ENCODE results near the gene GALNT6.

GALNT6 gene

GRCh38 chr12:51403159-51403558 is 12.0 kb upstream of the GALNT6 start:
- no peaks in the 10 kb centered on the region for H3K36me3 ChIP-seq (ENCODE audit: control insufficient read depth, low read length)
- peaks cover 62% of the 10 kb centered on the region for H3K27me3 ChIP-seq (ENCODE audit: control insufficient read depth, low read length)
- no peaks in the 10 kb centered on the region for H3K9me3 ChIP-seq (ENCODE audit: control insufficient read depth, insufficient read depth, low read length)

GRCh38 chr12:51401900-51402299 is 10.7 kb upstream of the GALNT6 start:
- no peaks in the 10 kb centered on the region for H3F3A ChIP-seq (ENCODE audit: control insufficient read depth, insufficient read depth)
- no peaks in the 10 kb centered on the region for H3K36me3 ChIP-seq (ENCODE audit: control insufficient read depth, low read length)
- H3K27ac ChIP-seq (ENCODE audit: low read depth, low read length), result no peak overlapping the region
- no peaks in the 10 kb centered on the region for H3K9me3 ChIP-seq (ENCODE audit: control insufficient read depth, insufficient read depth, low read length)
- no peaks in the 10 kb centered on the region for H4K20me1 ChIP-seq (ENCODE audit: control insufficient read depth, insufficient read depth, low read depth, low read length)
- H3K4me1 ChIP-seq (ENCODE audit: control insufficient read depth, low read length), result no peaks in the 10 kb centered on the region
- H3K9me2 ChIP-seq (replicated peaks; ENCODE audit: control insufficient read depth, low read length), result no peaks in the 10 kb centered on the region
- H3K4me2 ChIP-seq (ENCODE audit: low read length), result no peak overlapping the region
- no peak overlapping the region for H3K4me3 ChIP-seq (ENCODE audit: low read length)
- peaks cover 74% of the 10 kb centered on the region for H3K27me3 ChIP-seq (ENCODE audit: control insufficient read depth, low read length)
- no peaks in the 10 kb centered on the region for H3K79me2 ChIP-seq (ENCODE audit: control insufficient read depth, low read length)
- no peak for TF ChIP-seq EZH2phosphoT487 (IDR thresholded peaks at IDR 0.05; ENCODE audit: borderline replicate concordance, low read length)
- no peak for TF ChIP-seq CTCF (IDR thresholded peaks at IDR 0.05; ENCODE audit: low read depth, low read length, poor library complexity, severe bottlenecking)

More at GRCh38 chr12:51403159-51403558, 12.0 kb upstream of the GALNT6 start:
- Histone ChIP-seq H4K20me1 (ENCODE audit: control insufficient read depth, insufficient read depth, low read depth, low read length) (no peaks in the 10 kb centered on the region), H3K27ac (ENCODE audit: low read depth, low read length) (no peak overlapping the region), H3K4me2 (ENCODE audit: low read length) (no peak overlapping the region), H3F3A (ENCODE audit: control insufficient read depth, insufficient read depth) (no peaks in the 10 kb centered on the region), H3K4me3 (ENCODE audit: low read length) (no peak overlapping the region), H3K9me2 (replicated peaks; ENCODE audit: control insufficient read depth, low read length) (no peaks in the 10 kb centered on the region), H3K4me1 (ENCODE audit: control insufficient read depth, low read length) (no peaks in the 10 kb centered on the region), H3K79me2 (ENCODE audit: control insufficient read depth, low read length) (no peaks in the 10 kb centered on the region)
- TF ChIP-seq CTCF (IDR thresholded peaks at IDR 0.05; ENCODE audit: low read depth, low read length, poor library complexity, severe bottlenecking), result no peak

- no peaks in the 10 kb centered on the region for H4K20me1 ChIP-seq (ENCODE audit: control insufficient read depth, insufficient read depth, low read depth, low read length)
- no peak overlapping the region for H3K4me3 ChIP-seq (ENCODE audit: low read length)
- H3K4me2 ChIP-seq (ENCODE audit: low read length), result no peak overlapping the region
- H3K27me3 ChIP-seq (ENCODE audit: control insufficient read depth, low read length), result peaks cover 74% of the 10 kb centered on the region
- no peaks in the 10 kb centered on the region for H3F3A ChIP-seq (ENCODE audit: control insufficient read depth, insufficient read depth)
- no peaks in the 10 kb centered on the region for H3K4me1 ChIP-seq (ENCODE audit: control insufficient read depth, low read length)
- H3K27ac ChIP-seq (ENCODE audit: low read depth, low read length), result no peak overlapping the region
- TF ChIP-seq EZH2phosphoT487 (IDR thresholded peaks at IDR 0.05; ENCODE audit: borderline replicate concordance, low read length), result no peak
- no peak for TF ChIP-seq CTCF (IDR thresholded peaks at IDR 0.05; ENCODE audit: low read depth, low read length, poor library complexity, severe bottlenecking)
- no peaks in the 10 kb centered on the region for H3K79me2 ChIP-seq (ENCODE audit: control insufficient read depth, low read length)
- H3K36me3 ChIP-seq (ENCODE audit: control insufficient read depth, low read length), result no peaks in the 10 kb centered on the region
- no peaks in the 10 kb centered on the region for H3K9me2 ChIP-seq (replicated peaks; ENCODE audit: control insufficient read depth, low read length)
- H3K9me3 ChIP-seq (ENCODE audit: control insufficient read depth, insufficient read depth, low read length), result no peaks in the 10 kb centered on the region
These were observed 10.3 kb upstream of the GALNT6 start for GRCh38 chr12:51401486-51401885.

GRCh38 chr12:51401020-51401419 is 9.8 kb upstream of the GALNT6 start:
- H3K27ac ChIP-seq (ENCODE audit: low read depth, low read length), result no peak overlapping the region
- H3K4me1 ChIP-seq (ENCODE audit: control insufficient read depth, low read length), result no peaks in the 10 kb centered on the region
- no peak overlapping the region for H3K4me3 ChIP-seq (ENCODE audit: low read length)
- no peak for TF ChIP-seq CTCF (IDR thresholded peaks at IDR 0.05; ENCODE audit: low read depth, low read length, poor library complexity, severe bottlenecking)
- TF ChIP-seq EZH2phosphoT487 (IDR thresholded peaks at IDR 0.05; ENCODE audit: borderline replicate concordance, low read length), result no peak
- no peaks in the 10 kb centered on the region for H3K79me2 ChIP-seq (ENCODE audit: control insufficient read depth, low read length)
- no peaks in the 10 kb centered on the region for H3K36me3 ChIP-seq (ENCODE audit: control insufficient read depth, low read length)
- no peaks in the 10 kb centered on the region for H3K9me3 ChIP-seq (ENCODE audit: control insufficient read depth, insufficient read depth, low read length)
- no peak overlapping the region for H3K4me2 ChIP-seq (ENCODE audit: low read length)
- H3K9me2 ChIP-seq (replicated peaks; ENCODE audit: control insufficient read depth, low read length), result no peaks in the 10 kb centered on the region
- H3F3A ChIP-seq (ENCODE audit: control insufficient read depth, insufficient read depth), result no peaks in the 10 kb centered on the region
- H3K27me3 ChIP-seq (ENCODE audit: control insufficient read depth, low read length), result peaks cover 73% of the 10 kb centered on the region
- no peaks in the 10 kb centered on the region for H4K20me1 ChIP-seq (ENCODE audit: control insufficient read depth, insufficient read depth, low read depth, low read length)

All from DOHH2 (cell line).